CD4-positive, alpha-beta T cell treated with Interleukin-4 for 4 hours (primary cell): ENCODE measurements around the gene UQCRC2.
"Not testable (repeated sequence)": the region's sequence is repeated elsewhere in the genome, so short reads cannot be mapped to it uniquely, and the experiment has no call there.

Experiments
- DNase-seq: peaks from one replicate; pipeline ENCODE4 v3.0.0-alpha.2; 2020

The UQCRC2 gene

GRCh38 chr16:21984062-21984461 is 30.9 kb downstream of the UQCRC2 start:
- DNase-seq, result no peak

GRCh38 chr16:21985524-21985923 is 32.4 kb downstream of the UQCRC2 start:
- DNase-seq, result no peak

- no peak for DNase-seq
Observed at GRCh38 chr16:21986692-21987246, 33.6 kb downstream of the UQCRC2 start.

GRCh38 chr16:21987498-21987897 is 34.3 kb downstream of the UQCRC2 start:
- DNase-seq, result no peak

GRCh38 chr16:21989133-21989532 is 36.0 kb downstream of the UQCRC2 start:
- no peak for DNase-seq

- no peak for DNase-seq
Observed at GRCh38 chr16:21989751-21990150, 36.6 kb downstream of the UQCRC2 start.

- DNase-seq, result no peak
Observed at GRCh38 chr16:21990381-21990944, 37.3 kb downstream of the UQCRC2 start.

GRCh38 chr16:21991621-21992020 is 38.5 kb downstream of the UQCRC2 start:
- DNase-seq, result no peak

GRCh38 chr16:21994856-21995465 is 41.8 kb downstream of the UQCRC2 start:
- no peak for DNase-seq

DNA sequence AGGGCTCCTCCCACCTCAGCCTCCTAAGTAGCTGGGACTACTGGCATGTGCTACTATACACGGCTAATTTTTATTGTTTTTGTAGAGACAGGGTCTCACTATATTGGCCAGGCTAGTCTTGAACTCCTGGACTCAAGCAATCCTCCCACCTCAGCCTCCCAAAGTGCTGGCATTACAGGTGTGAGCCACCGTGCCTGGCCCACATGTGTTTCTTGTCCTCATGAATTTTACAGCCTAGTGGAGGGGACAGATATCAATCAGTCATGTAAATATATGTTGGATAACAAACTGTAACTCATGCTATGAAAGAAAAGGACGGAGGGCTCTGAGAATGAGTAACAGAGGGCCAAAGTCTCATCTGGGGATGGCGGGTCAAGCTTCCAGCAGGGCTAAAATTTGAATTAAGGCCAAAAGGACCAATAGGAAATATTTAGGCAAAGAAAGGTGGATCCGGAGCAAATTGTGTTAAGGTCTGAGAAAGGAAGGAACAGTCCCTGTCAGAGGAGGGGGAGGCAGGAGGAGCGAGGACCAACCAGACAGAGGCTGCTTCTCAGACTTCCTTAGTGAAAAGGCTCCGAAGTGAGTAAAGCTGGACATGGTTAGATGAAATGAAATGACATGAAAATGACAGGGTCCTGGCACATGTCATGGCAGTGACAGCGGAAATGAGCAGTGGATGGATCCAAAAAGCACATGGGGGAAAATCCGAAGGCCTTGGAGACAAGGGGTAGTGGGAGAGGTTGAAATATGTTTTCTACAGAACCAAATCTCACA is 43.9 kb downstream of the UQCRC2 start:
- no peak for DNase-seq

- DNase-seq, result no peak
Observed at GRCh38 chr16:21997697-21998480, 44.7 kb downstream of the UQCRC2 start.

DNA sequence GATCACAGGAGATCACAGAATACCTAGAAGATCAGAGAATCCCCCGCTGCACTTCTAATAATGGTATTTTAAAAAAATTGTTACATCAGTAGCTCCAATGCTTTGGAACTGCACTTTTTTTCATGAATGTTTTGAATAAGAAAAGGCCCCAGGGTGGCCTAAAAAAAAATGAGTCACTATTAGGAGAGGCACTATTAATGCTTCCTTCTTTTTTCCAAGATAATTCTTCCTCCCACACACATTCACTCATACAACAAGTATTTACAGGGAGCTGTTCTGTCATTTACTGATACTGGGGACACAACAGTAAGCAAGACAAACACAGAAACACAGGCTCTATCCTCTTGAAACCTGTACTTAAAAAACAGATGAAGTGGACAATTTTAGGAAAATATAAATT is 48.4 kb downstream of the UQCRC2 start:
- DNase-seq, result no peak

- not testable (repeated sequence) for DNase-seq
Observed at GRCh38 chr16:22002047-22002446, 48.9 kb downstream of the UQCRC2 start.

GRCh38 chr16:22003195-22003594 is 50.0 kb downstream of the UQCRC2 start:
- no peak for DNase-seq

DNA sequence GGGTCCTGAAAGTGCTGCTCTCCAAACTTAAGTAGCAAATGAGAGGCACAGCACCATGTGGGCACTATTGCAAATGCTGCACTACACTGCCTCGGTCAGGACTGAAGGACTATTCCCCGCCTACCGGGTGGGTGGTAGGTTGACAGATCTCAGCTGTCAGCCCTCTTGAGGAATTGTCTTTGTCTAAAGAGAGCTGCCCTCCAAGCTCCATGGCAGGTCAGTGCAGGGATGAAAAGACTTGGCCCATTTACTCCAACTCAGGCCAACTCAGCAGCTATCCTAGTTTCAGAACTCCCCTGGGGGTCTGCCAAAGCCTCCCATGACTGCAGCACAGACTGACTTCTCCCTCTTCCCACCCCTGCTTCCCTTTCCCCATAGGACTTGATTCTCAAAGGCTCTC is 51.2 kb downstream of the UQCRC2 start:
- DNase-seq, result no peak

- no peak for DNase-seq
Observed at GRCh38 chr16:22005746-22006145, 52.6 kb downstream of the UQCRC2 start.

GRCh38 chr16:22006636-22007035 is 53.5 kb downstream of the UQCRC2 start:
- no peak for DNase-seq

GRCh38 chr16:22007159-22007508 is 54.0 kb downstream of the UQCRC2 start:
- DNase-seq, result no peak

GRCh38 chr16:22007509-22008214 is 54.5 kb downstream of the UQCRC2 start, which contains the start of gene MOSMO:
MOSMO (plus strand) TSS chr16:22008111; CDS start chr16:22008302, 191 bp downstream.
- peak; percentile 44 for DNase-seq

GRCh38 chr16:22008215-22009059 is 55.3 kb downstream of the UQCRC2 start:
- no peak for DNase-seq

GRCh38 chr16:22010902-22011301 is 57.7 kb downstream of the UQCRC2 start:
- DNase-seq, result no peak

DNA sequence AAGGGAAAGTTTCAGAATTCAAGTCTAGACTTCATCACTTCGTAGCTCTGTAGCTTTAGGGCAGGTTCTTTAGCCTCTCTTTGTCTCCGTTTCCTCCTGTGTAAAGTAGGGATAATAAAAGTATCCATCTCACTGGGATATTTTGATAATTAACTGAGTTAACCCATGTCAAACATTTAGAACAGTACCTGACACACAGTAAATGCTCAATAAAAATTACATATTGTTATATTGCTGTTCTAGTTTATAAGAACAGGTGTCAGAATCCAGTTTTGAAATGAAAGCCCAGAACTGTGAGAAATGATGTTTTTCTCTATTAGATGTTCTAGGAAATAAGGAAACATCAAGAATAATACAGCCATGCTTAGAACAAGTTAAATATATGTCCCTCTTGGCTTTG is 59.1 kb downstream of the UQCRC2 start:
- DNase-seq, result no peak
